Osteocyte (in vitro differentiated cells): ENCODE data around the gene RBPJ. TPM values are rescaled to one million over a fixed set of nuclear protein-coding genes. Genes with fewer than 3 reads are reported as not detected.
A peak's percentile ranks its signal among the peaks of the same experiment; 100 is the strongest.

Experiments
- DNase-seq: peaks from one replicate; pipeline ENCODE4 v3.0.0; 2021; ENCODE audit warnings: mixed read lengths; ENCODE audit not compliant: unreplicated experiment; ENCODE audit errors: extremely low spot score
- H3K27ac Mint-ChIP-seq: one replicate; pipeline ENCODE4 v1.8.0; 2021; ENCODE audit warnings: mild to moderate bottlenecking, mixed read lengths; ENCODE audit not compliant: unreplicated experiment
- H3K27me3 Mint-ChIP-seq: one replicate; pipeline ENCODE4 v1.8.0; 2021; ENCODE audit warnings: mixed read lengths; ENCODE audit not compliant: unreplicated experiment
- H3K36me3 Mint-ChIP-seq: one replicate; pipeline ENCODE4 v1.8.0; 2021; ENCODE audit warnings: mixed read lengths; ENCODE audit not compliant: unreplicated experiment
- H3K4me1 Mint-ChIP-seq: one replicate; pipeline ENCODE4 v1.8.0; 2021; ENCODE audit warnings: mixed read lengths; ENCODE audit not compliant: unreplicated experiment
- H3K4me3 Mint-ChIP-seq: one replicate; pipeline ENCODE4 v1.8.0; 2021; ENCODE audit warnings: mild to moderate bottlenecking, moderate library complexity, mixed read lengths; ENCODE audit not compliant: unreplicated experiment
- H3K9me3 Mint-ChIP-seq: one replicate; pipeline ENCODE4 v1.8.0; 2021; ENCODE audit warnings: mixed read lengths; ENCODE audit not compliant: unreplicated experiment
- total RNA-seq: library from RNA; stranded (reverse); gene quantifications from 2 replicates; pipeline ENCODE4 v1.2.1, GENCODE V29; 2021
- TF ChIP-seq, protein P1 (sequence below): fragments of 200-600 bp; sonication (generic); IDR thresholded peaks from 2 replicates; pipeline ENCODE4 v1.5.0; 2021; ENCODE audit warnings: antibody characterized with exemption, mild to moderate bottlenecking, moderate library complexity

RBPJ gene
- total RNA-seq, 1 donor from 2014 or later: 79.8 TPM

DNA sequence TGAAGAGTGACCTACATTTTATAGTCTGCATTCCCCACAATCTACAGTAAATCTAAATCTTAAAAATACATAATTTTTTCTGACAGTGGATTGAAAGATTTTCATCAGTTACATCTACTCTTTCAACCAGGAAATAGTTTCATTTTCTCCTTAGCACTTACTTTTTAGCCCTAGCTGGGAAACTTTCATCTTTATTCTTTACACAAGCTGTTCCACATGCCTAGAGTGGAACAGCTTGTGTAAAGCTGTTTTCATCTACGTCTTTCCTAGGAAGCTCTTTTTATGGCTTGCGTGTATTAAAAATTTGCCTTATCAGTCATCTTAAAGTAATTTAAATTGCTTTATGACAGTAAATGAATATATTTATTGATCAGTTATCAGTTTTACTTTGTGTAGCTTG, 40.5 kb downstream of the RBPJ start:
- TF ChIP-seq, protein P1, sequence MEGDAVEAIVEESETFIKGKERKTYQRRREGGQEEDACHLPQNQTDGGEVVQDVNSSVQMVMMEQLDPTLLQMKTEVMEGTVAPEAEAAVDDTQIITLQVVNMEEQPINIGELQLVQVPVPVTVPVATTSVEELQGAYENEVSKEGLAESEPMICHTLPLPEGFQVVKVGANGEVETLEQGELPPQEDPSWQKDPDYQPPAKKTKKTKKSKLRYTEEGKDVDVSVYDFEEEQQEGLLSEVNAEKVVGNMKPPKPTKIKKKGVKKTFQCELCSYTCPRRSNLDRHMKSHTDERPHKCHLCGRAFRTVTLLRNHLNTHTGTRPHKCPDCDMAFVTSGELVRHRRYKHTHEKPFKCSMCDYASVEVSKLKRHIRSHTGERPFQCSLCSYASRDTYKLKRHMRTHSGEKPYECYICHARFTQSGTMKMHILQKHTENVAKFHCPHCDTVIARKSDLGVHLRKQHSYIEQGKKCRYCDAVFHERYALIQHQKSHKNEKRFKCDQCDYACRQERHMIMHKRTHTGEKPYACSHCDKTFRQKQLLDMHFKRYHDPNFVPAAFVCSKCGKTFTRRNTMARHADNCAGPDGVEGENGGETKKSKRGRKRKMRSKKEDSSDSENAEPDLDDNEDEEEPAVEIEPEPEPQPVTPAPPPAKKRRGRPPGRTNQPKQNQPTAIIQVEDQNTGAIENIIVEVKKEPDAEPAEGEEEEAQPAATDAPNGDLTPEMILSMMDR: no peak
- peak overlapping the region; percentile 75 for H3K27ac Mint-ChIP-seq
- peaks cover 31% of the 10 kb centered on the region for H3K4me1 Mint-ChIP-seq
- H3K9me3 Mint-ChIP-seq: no peaks in the 10 kb centered on the region
- H3K27me3 Mint-ChIP-seq: no peaks in the 10 kb centered on the region
- peak overlapping the region; percentile 27 for H3K4me3 Mint-ChIP-seq
- DNase-seq: no peak
- no peaks in the 10 kb centered on the region for H3K36me3 Mint-ChIP-seq

DNA sequence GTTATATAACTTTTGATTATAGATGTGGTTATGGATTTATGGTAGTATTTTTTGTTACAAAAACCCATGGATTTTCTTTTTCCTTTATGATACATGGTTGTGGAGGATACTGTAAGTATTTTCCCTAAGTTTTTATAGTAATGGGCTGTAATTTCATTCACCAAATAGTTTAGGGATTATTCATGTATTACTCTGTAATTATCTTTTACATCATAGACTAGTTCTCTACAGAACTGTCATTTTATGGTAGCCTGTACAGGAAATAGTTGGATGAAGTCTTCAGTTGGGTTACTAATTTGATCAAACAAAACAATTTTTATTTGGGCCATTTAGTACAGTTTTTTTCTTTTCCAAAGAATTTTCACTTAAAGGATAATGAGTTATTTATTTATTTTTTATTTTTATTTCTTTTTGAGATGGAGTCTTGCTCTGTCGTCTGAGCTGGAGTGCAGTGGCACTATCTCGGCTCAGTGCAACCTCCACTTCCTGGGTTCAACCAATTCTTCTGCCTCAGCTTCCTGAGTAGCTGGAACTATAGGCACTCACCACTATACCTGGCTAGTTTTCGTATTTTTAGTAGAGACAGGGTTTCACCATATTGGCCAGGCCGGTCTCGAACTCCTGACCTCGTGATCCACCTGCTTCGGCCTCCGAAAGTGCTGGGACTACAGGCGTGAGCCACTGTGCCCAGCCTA, 42.1 kb downstream of the RBPJ start:
- Mint-ChIP-seq H3K27me3 (no peaks in the 10 kb centered on the region), H3K4me1 (peaks cover 40% of the 10 kb centered on the region), H3K4me3 (no peak overlapping the region), H3K36me3 (no peaks in the 10 kb centered on the region), H3K27ac (no peak overlapping the region), H3K9me3 (no peaks in the 10 kb centered on the region)
- TF ChIP-seq, protein P1: no peak
- DNase-seq: no peak

DNA sequence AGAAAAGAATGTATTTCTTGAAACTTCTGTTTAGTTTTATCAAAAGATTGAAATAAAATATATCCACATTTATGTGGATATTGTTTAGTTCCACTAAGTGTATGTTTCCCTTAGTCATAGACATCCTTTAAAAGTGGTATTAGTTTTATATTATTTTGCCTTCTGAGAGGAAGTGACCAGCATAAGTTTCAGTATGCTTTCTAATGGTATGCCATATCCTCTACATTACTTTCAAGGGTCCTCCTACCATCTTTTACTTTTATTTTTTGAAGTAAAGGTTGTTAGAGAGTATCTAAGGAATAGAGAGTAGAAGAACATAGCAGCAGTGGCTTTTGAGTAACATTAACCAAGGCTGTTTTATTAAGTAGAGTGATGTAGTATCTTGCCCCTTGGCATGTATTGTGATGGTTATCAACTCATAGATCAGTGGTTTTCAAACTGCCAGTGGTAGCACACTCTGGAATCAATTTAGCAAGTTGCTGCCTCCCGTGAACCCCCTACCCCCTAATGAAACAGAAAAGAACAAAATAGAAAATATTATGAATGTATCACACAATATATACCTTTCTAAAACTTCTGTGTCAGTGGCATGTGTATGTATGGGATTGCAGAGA, 44.8 kb downstream of the RBPJ start:
- peaks cover 62% of the 10 kb centered on the region for H3K4me1 Mint-ChIP-seq
- no peak for DNase-seq
- H3K27ac Mint-ChIP-seq: no peak overlapping the region
- no peak overlapping the region for H3K4me3 Mint-ChIP-seq
- peaks cover 1% of the 10 kb centered on the region for H3K36me3 Mint-ChIP-seq
- TF ChIP-seq, protein P1: no peak
- H3K9me3 Mint-ChIP-seq: no peaks in the 10 kb centered on the region
- no peaks in the 10 kb centered on the region for H3K27me3 Mint-ChIP-seq

DNA sequence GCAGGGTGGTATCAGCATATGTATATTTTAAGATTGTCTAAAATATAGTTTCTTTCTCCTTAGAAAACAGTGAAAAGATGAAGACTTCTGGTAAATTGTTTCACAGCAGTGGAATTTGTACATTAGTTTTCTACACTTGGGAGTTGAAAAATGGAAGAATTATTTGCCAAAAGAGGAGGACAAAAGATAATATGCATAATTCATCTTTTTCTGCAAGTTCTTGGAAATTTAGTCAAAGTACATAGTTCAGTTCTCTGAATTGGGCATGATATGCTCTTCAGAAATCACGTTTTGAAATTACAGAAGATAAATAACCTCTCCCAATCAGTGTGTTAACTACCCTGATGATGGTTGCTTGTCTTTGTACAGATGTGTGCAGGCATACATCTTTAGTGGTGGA, 47.0 kb downstream of the RBPJ start:
- TF ChIP-seq, protein P1: no peak
- H3K4me3 Mint-ChIP-seq: peak overlapping the region; percentile 38
- H3K36me3 Mint-ChIP-seq: peaks cover 2% of the 10 kb centered on the region
- H3K4me1 Mint-ChIP-seq: peaks cover 54% of the 10 kb centered on the region
- no peaks in the 10 kb centered on the region for H3K27me3 Mint-ChIP-seq
- peak overlapping the region; percentile 44 for H3K27ac Mint-ChIP-seq
- no peaks in the 10 kb centered on the region for H3K9me3 Mint-ChIP-seq
- no peak for DNase-seq

DNA sequence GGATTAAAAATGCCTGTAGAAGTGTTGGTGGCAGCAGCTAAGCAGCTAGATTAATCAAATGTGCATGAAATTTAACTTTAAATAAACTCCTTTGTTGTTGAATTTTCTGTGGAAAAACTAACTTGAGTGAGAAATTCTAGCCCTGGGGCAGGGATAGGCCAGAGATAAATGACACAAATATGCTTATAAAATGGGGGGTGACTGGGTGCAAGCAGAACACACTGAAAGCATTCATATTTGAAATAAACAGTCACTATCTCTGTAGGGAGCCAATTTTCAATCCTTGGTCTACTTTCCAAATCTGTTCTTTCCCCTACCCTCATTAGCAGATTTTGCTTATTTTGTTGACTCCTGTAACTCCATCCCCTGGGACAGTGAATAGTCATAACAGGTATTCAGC, 47.9 kb downstream of the RBPJ start:
- TF ChIP-seq, protein P1: no peak
- H3K27me3 Mint-ChIP-seq: no peaks in the 10 kb centered on the region
- peak overlapping the region; percentile 44 for H3K27ac Mint-ChIP-seq
- H3K4me3 Mint-ChIP-seq: no peak overlapping the region
- H3K36me3 Mint-ChIP-seq: peaks cover 2% of the 10 kb centered on the region
- H3K9me3 Mint-ChIP-seq: no peaks in the 10 kb centered on the region
- no peak for DNase-seq
- peaks cover 59% of the 10 kb centered on the region for H3K4me1 Mint-ChIP-seq
